NCI-H2227 treated with DMSO at 0.1 percent for 48 hours (cell line): ENCODE data around the gene JUNB.

Experiments used
- DNase-seq: peaks from one replicate; lab custom pipeline; 2025; lab: John Stamatoyannopoulos, UW

Gene JUNB

GRCh38 chr19:12791345-12792050 lies at the start of gene JUNB:
TSS of gene JUNB (plus strand) at chr19:12791486. CDS start at chr19:12791772, 286 bp downstream.
- peak; percentile 70 for DNase-seq

- DNase-seq: no peak
Observed at GRCh38 chr19:12745166-12745897, 46.0 kb upstream of the JUNB start.

- no peak for DNase-seq
Observed at GRCh38 chr19:12748489-12748888, 42.8 kb upstream of the JUNB start.

- no peak for DNase-seq
Observed at GRCh38 chr19:12749938-12750521, 41.3 kb upstream of the JUNB start.

GRCh38 chr19:12750851-12751250 lies 40.4 kb upstream of the JUNB start:
- no peak for DNase-seq

GRCh38 chr19:12751635-12752034 lies 39.7 kb upstream of the JUNB start, which contains the start of gene BEST2:
TSS of gene BEST2 (plus strand) at chr19:12751791. CDS start at chr19:12752593, 802 bp downstream.
- DNase-seq: no peak

- no peak for DNase-seq
Observed at GRCh38 chr19:12752056-12752781, 39.1 kb upstream of the JUNB start.

GRCh38 chr19:12754465-12755196 lies 36.7 kb upstream of the JUNB start:
- DNase-seq: no peak

GRCh38 chr19:12756150-12756883 lies 35.0 kb upstream of the JUNB start:
- DNase-seq: no peak

- DNase-seq: peak; percentile 52
Observed at GRCh38 chr19:12757544-12758274, 33.6 kb upstream of the JUNB start.

GRCh38 chr19:12759686-12760085 lies 31.6 kb upstream of the JUNB start:
- DNase-seq: no peak

- no peak for DNase-seq
Observed at GRCh38 chr19:12763100-12763499, 28.2 kb upstream of the JUNB start.

GRCh38 chr19:12764698-12765097 lies 26.6 kb upstream of the JUNB start:
- no peak for DNase-seq

GRCh38 chr19:12766051-12766521 lies 25.2 kb upstream of the JUNB start:
- no peak for DNase-seq

GRCh38 chr19:12767150-12767549 lies 24.1 kb upstream of the JUNB start:
- DNase-seq: no peak

GRCh38 chr19:12767666-12768065 lies 23.6 kb upstream of the JUNB start:
- no peak for DNase-seq

GRCh38 chr19:12769689-12770088 lies 21.6 kb upstream of the JUNB start:
- DNase-seq: no peak

- no peak for DNase-seq
Observed at GRCh38 chr19:12770922-12771321, 20.4 kb upstream of the JUNB start.

GRCh38 chr19:12772323-12772722 lies 19.0 kb upstream of the JUNB start:
- no peak for DNase-seq

GRCh38 chr19:12773571-12773970 lies 17.7 kb upstream of the JUNB start:
- DNase-seq: no peak
